Neural cell (in vitro differentiated cells): ENCODE data around the gene SFXN3. TPM values are rescaled to one million over a fixed set of nuclear protein-coding genes. Genes with fewer than 3 reads are reported as not detected.

Experiments
- H2AFZ ChIP-seq: fragments of 200-600, 300-800 bp; sonication (generic), shearing (Covaris generic); 2 replicates; pipeline ENCODE4 v1.6.0; 2014; ENCODE audit warnings: low read depth, mild to moderate bottlenecking, antibody characterized with exemption, low read length, moderate library complexity
- H3F3A ChIP-seq: fragments of 200-600 bp; shearing (Covaris generic); 2 replicates; pipeline ENCODE4 v1.6.1; 2016; ENCODE audit warnings: mild to moderate bottlenecking, moderate library complexity, mixed read lengths, antibody characterized with exemption, low read length; ENCODE audit not compliant: insufficient read depth, poor library complexity, severe bottlenecking
- H3K27ac ChIP-seq: fragments of 200-600, 300-800 bp; sonication (generic), shearing (Covaris generic); 2 replicates; pipeline ENCODE4 v1.5.1; 2014; ENCODE audit warnings: mild to moderate bottlenecking, low read length, moderate library complexity
- H3K27me3 ChIP-seq: fragments of 300-800, 200-600 bp; sonication (generic), shearing (Covaris generic); 2 replicates; pipeline ENCODE4 v1.6.0; 2014; ENCODE audit warnings: mild to moderate bottlenecking, low read depth, low read length, moderate library complexity; ENCODE audit not compliant: insufficient read depth
- H3K36me3 ChIP-seq: fragments of 300-800, 200-600 bp; sonication (generic), shearing (Covaris generic); 2 replicates; pipeline ENCODE4 v1.5.1; 2014; ENCODE audit warnings: mild to moderate bottlenecking, antibody characterized with exemption, low read length, moderate library complexity; ENCODE audit not compliant: insufficient read depth
- H3K4me2 ChIP-seq: fragments of 300-800, 200-600 bp; sonication (generic), shearing (Covaris generic); 2 replicates; pipeline ENCODE4 v1.6.0; 2014; ENCODE audit warnings: mild to moderate bottlenecking, low read length
- H3K4me3 ChIP-seq: fragments of 300-800, 200-600 bp; sonication (generic), shearing (Covaris generic); 2 replicates; pipeline ENCODE4 v1.5.1; 2014; ENCODE audit warnings: mild to moderate bottlenecking, low read length, moderate library complexity
- H3K79me2 ChIP-seq: fragments of 200-600 bp; shearing (Covaris generic); replicated peaks from 2 replicates; pipeline ENCODE4 v1.6.0; 2014; ENCODE audit warnings: mild to moderate bottlenecking, low read length, moderate library complexity; ENCODE audit not compliant: insufficient read depth
- H3K9ac ChIP-seq: fragments of 300-800, 200-600 bp; sonication (generic), shearing (Covaris generic); 2 replicates; pipeline ENCODE4 v1.6.1; 2016; ENCODE audit warnings: mild to moderate bottlenecking, low read length, mixed read lengths
- H3K9me2 ChIP-seq: fragments of 200-600 bp; shearing (Covaris generic); 2 replicates; pipeline ENCODE4 v1.6.1; 2016; ENCODE audit warnings: mild to moderate bottlenecking, low read length, mixed read lengths; ENCODE audit not compliant: insufficient read depth
- H3K9me3 ChIP-seq: fragments of 200-600, 300-800 bp; sonication (generic), shearing (Covaris generic); 2 replicates; pipeline ENCODE4 v1.6.1; 2016; ENCODE audit warnings: mild to moderate bottlenecking, mixed run types, low read length, moderate library complexity, mixed read lengths
- H4K20me1 ChIP-seq: fragments of 200-600 bp; shearing (Covaris generic); 2 replicates; pipeline ENCODE4 v1.6.1; 2016; ENCODE audit warnings: mild to moderate bottlenecking, mixed run types; ENCODE audit not compliant: insufficient read depth
- EP300 ChIP-seq: fragments of 450-650 bp; conservative IDR thresholded peaks from 2 replicates; pipeline ENCODE4 v1.6.1; 2014; ENCODE audit warnings: antibody characterized with exemption, mild to moderate bottlenecking, moderate library complexity; ENCODE audit not compliant: poor library complexity, severe bottlenecking
- EZH2 ChIP-seq: fragments of 200-600, 300-800 bp; shearing (Covaris generic), sonication (generic); IDR thresholded peaks from 2 replicates; pipeline ENCODE4 v1.6.1; 2014; ENCODE audit warnings: antibody characterized with exemption, low read length, borderline replicate concordance, mild to moderate bottlenecking; ENCODE audit not compliant: insufficient read depth, poor library complexity, severe bottlenecking
- MXI1 ChIP-seq: fragments of 450-650 bp; conservative IDR thresholded peaks from 2 replicates; pipeline ENCODE4 v1.6.1; 2014; ENCODE audit warnings: antibody characterized with exemption, mild to moderate bottlenecking; ENCODE audit not compliant: poor library complexity, severe bottlenecking
- POLR2AphosphoS5 ChIP-seq: IDR thresholded peaks from 2 replicates; pipeline ENCODE4 v1.6.1; 2012
- RAD21 ChIP-seq: fragments of 450-650 bp; conservative IDR thresholded peaks from 2 replicates; pipeline ENCODE4 v1.6.1; 2014; ENCODE audit warnings: antibody characterized with exemption, mild to moderate bottlenecking, moderate library complexity
- REST ChIP-seq: IDR thresholded peaks from 2 replicates; pipeline ENCODE4 v1.6.1; 2012; ENCODE audit warnings: borderline replicate concordance
- SMC3 ChIP-seq: fragments of 450-650 bp; conservative IDR thresholded peaks from 2 replicates; pipeline ENCODE4 v1.6.1; 2014; ENCODE audit warnings: antibody characterized with exemption, mild to moderate bottlenecking, moderate library complexity; ENCODE audit not compliant: poor library complexity
- TAF1 ChIP-seq: IDR thresholded peaks from 2 replicates; pipeline ENCODE4 v1.6.1; 2012; ENCODE audit warnings: low read depth
- polyA plus RNA-seq: library from polyadenylated mRNA; depleted of rRNA; stranded (reverse); fragments of >200 nt; gene quantifications from 2 replicates; pipeline ENCODE4 v1.2.3, GENCODE V29; 2014
- TF ChIP-seq, protein P1 (sequence below): fragments of 450-650 bp; IDR thresholded peaks from 2 replicates; pipeline ENCODE4 v1.5.1; 2014; ENCODE audit warnings: antibody characterized with exemption, mild to moderate bottlenecking, moderate library complexity; ENCODE audit not compliant: poor library complexity, severe bottlenecking

SFXN3 gene
- polyA plus RNA-seq, 1 donor from 2014 or later: 52.1 TPM

DNA sequence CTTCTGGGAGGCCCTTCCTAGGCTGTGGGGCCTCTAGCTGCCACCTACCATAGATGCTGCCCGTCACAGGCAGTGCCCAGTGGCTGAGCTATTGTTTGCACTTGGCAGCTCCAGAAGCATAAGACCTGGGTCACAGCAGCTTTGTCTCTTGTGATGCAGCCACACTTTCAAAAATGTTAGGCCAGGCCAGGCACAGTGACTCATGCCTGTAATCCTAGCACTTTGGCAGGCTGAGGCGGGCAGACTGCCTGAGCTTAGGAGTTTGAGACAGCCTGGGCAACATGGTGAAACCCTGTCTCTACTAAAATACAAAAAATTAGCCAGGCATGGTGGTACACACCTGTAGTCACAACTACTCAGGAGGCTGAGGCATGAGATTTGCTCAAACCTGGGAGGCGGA is 21.3 kb downstream of the SFXN3 start:
- H4K20me1 ChIP-seq: no peaks in the 10 kb centered on the region
- no peaks in the 10 kb centered on the region for H3K9me3 ChIP-seq
- H3K4me2 ChIP-seq: no peak overlapping the region
- no peak overlapping the region for H2AFZ ChIP-seq
- TF ChIP-seq REST (no peak), EP300 (no peak), POLR2AphosphoS5 (no peak), MXI1 (no peak), TAF1 (no peak), SMC3 (no peak), EZH2 (no peak), RAD21 (no peak)
- TF ChIP-seq, protein P1, sequence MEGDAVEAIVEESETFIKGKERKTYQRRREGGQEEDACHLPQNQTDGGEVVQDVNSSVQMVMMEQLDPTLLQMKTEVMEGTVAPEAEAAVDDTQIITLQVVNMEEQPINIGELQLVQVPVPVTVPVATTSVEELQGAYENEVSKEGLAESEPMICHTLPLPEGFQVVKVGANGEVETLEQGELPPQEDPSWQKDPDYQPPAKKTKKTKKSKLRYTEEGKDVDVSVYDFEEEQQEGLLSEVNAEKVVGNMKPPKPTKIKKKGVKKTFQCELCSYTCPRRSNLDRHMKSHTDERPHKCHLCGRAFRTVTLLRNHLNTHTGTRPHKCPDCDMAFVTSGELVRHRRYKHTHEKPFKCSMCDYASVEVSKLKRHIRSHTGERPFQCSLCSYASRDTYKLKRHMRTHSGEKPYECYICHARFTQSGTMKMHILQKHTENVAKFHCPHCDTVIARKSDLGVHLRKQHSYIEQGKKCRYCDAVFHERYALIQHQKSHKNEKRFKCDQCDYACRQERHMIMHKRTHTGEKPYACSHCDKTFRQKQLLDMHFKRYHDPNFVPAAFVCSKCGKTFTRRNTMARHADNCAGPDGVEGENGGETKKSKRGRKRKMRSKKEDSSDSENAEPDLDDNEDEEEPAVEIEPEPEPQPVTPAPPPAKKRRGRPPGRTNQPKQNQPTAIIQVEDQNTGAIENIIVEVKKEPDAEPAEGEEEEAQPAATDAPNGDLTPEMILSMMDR: no peak
- no peak overlapping the region for H3K4me3 ChIP-seq
- H3K27me3 ChIP-seq: peaks cover 49% of the 10 kb centered on the region
- H3K9me2 ChIP-seq: no peaks in the 10 kb centered on the region
- no peaks in the 10 kb centered on the region for H3K79me2 ChIP-seq
- no peaks in the 10 kb centered on the region for H3F3A ChIP-seq
- H3K27ac ChIP-seq: no peak overlapping the region
- H3K9ac ChIP-seq: no peak overlapping the region
- H3K36me3 ChIP-seq: no peaks in the 10 kb centered on the region

DNA sequence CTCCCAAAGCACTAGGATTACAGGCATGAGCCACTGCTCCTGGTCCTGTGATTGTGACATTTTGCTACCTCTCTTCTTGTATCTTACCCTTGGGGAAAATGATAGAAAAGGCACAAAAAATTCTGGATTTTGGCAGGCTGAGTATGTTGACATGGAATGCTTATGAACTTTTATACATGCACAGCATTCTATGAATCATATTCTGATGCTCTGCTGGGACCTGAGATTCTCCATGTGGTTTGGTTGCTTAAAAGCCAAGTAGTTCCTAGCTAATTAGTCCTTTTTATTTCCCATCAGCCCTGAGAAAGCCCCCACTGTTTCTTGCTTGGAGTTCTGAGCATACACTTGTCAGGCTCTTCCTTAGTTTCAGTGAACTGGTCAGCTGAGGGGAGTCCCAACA is 22.5 kb downstream of the SFXN3 start:
- Histone ChIP-seq H3K36me3 (no peaks in the 10 kb centered on the region), H3F3A (no peaks in the 10 kb centered on the region), H3K4me2 (no peak overlapping the region), H3K79me2 (no peaks in the 10 kb centered on the region), H4K20me1 (no peaks in the 10 kb centered on the region), H3K4me3 (no peak overlapping the region), H3K27me3 (peaks cover 37% of the 10 kb centered on the region), H3K9me3 (no peaks in the 10 kb centered on the region), H2AFZ (no peak overlapping the region), H3K27ac (no peak overlapping the region), H3K9me2 (no peaks in the 10 kb centered on the region), H3K9ac (no peak overlapping the region)
- no peak for TF ChIP-seq REST
- TF ChIP-seq POLR2AphosphoS5: no peak
- no peak for TF ChIP-seq EZH2
- TF ChIP-seq TAF1: no peak
- TF ChIP-seq, protein P1: no peak
- no peak for TF ChIP-seq MXI1
- TF ChIP-seq EP300: no peak
- no peak for TF ChIP-seq RAD21
- no peak for TF ChIP-seq SMC3
